CD14-positive monocyte (primary cell): ENCODE results near the gene DENND2C. TPM values are rescaled to one million over a fixed set of nuclear protein-coding genes. Genes with fewer than 3 reads are reported as not detected.

Source experiments
- DNase-seq, 3 donors: peaks; one replicate each; pipeline ENCODE4 v3.0.0-alpha.2; 2011 to 2022
- H2AFZ ChIP-seq: 2 replicates; pipeline ENCODE4 v1.6.0; 2012; ENCODE audit warnings: mild to moderate bottlenecking, low read depth, low read length, inconsistent platforms; ENCODE audit not compliant: insufficient read depth, poor library complexity, severe bottlenecking
- H3K27ac ChIP-seq, 2 donors: 1 replicate in 1 of 2; 2 replicates in 1 of 2; pipeline ENCODE4 v1.5.1; 2012 to 2013; ENCODE audit warnings: low read length in 2 of 2, control low read depth in 1 of 2, inconsistent platforms in 1 of 2, low read depth in 1 of 2, mild to moderate bottlenecking in 1 of 2
- H3K27me3 ChIP-seq, 2 donors: one replicate each; pipeline versions ENCODE4 v1.6.0 to v1.6.1; 2011 to 2013; ENCODE audit warnings: low read length in 2 of 2; ENCODE audit not compliant: control insufficient read depth in 2 of 2, insufficient read depth in 2 of 2
- H3K36me3 ChIP-seq, 2 donors: replicated peaks in 1 of 2; 1 replicate in 1 of 2; 2 replicates in 1 of 2; pipeline versions ENCODE4 v1.5.1 to v1.6.1; 2012 to 2013; ENCODE audit warnings: low read length in 2 of 2, control low read depth in 1 of 2, inconsistent platforms in 1 of 2, mild to moderate bottlenecking in 1 of 2; ENCODE audit not compliant: insufficient read depth in 2 of 2, control insufficient read depth in 1 of 2
- H3K4me1 ChIP-seq, 2 donors: 1 replicate in 1 of 2; 2 replicates in 1 of 2; pipeline versions ENCODE4 v1.5.1 to v1.6.1; 2012 to 2013; ENCODE audit warnings: low read length in 2 of 2, control low read depth in 1 of 2, inconsistent platforms in 1 of 2, mild to moderate bottlenecking in 1 of 2, moderate library complexity in 1 of 2; ENCODE audit not compliant: insufficient read depth in 2 of 2, control insufficient read depth in 1 of 2
- H3K4me2 ChIP-seq: replicated peaks from 2 replicates; pipeline ENCODE3; 2012; ENCODE audit warnings: low read length, moderate library complexity, mild to moderate bottlenecking; ENCODE audit not compliant: poor library complexity, severe bottlenecking; ENCODE audit errors: extremely low read depth
- H3K4me3 ChIP-seq, 3 experiments: fragments of 200-600 bp in 1 of 3; sonication (generic) in 1 of 3; replicated peaks in 1 of 3; 1 replicate in 2 of 3; 2 replicates in 1 of 3; pipeline ENCODE4 v1.5.1; 2011 to 2013; ENCODE audit warnings: low read length in 3 of 3, mild to moderate bottlenecking in 3 of 3, control low read depth in 2 of 3, low read depth in 2 of 3, inconsistent platforms in 1 of 3, moderate library complexity in 1 of 3
- H3K79me2 ChIP-seq: 2 replicates; pipeline ENCODE4 v1.6.0; 2012; ENCODE audit warnings: mild to moderate bottlenecking, control low read depth, inconsistent platforms, low read length, moderate library complexity; ENCODE audit not compliant: insufficient read depth
- H3K9ac ChIP-seq: 2 replicates; pipeline ENCODE4 v1.6.0; 2017; ENCODE audit warnings: low read length, mild to moderate bottlenecking; ENCODE audit not compliant: insufficient read depth, poor library complexity, severe bottlenecking
- H3K9me3 ChIP-seq, 2 donors: replicated peaks in 1 of 2; 1 replicate in 1 of 2; 2 replicates in 1 of 2; pipeline versions ENCODE4 v1.5.1 to v1.6.1; 2012 to 2013; ENCODE audit warnings: low read length in 2 of 2, control low read depth in 1 of 2; ENCODE audit not compliant: control insufficient read depth in 1 of 2, insufficient read depth in 1 of 2
- H4K20me1 ChIP-seq: 2 replicates; pipeline ENCODE4 v1.6.0; 2012; ENCODE audit warnings: mild to moderate bottlenecking, low read length, control low read depth, moderate library complexity; ENCODE audit not compliant: insufficient read depth
- H3K27ac Mint-ChIP-seq, 7 donors: one replicate each; pipeline ENCODE4 v1.8.0; 2020; ENCODE audit warnings: mild to moderate bottlenecking in 7 of 7, mixed read lengths in 7 of 7, moderate library complexity in 6 of 7, inconsistent platforms in 2 of 7
- H3K27me3 Mint-ChIP-seq, 3 donors: one replicate each; pipeline ENCODE4 v1.8.0; 2021 to 2022; ENCODE audit warnings: low read depth in 3 of 3, mild to moderate bottlenecking in 3 of 3, mixed read lengths in 3 of 3, moderate library complexity in 3 of 3, inconsistent platforms in 1 of 3
- H3K36me3 Mint-ChIP-seq, 2 donors: one replicate each; pipeline ENCODE4 v1.8.0; 2020; ENCODE audit warnings: mixed read lengths in 2 of 2, inconsistent platforms in 1 of 2, mild to moderate bottlenecking in 1 of 2
- H3K4me1 Mint-ChIP-seq: one replicate; pipeline ENCODE4 v1.8.0; 2020; ENCODE audit warnings: mild to moderate bottlenecking, mixed read lengths
- H3K4me3 Mint-ChIP-seq, 2 donors: one replicate each; pipeline ENCODE4 v1.8.0; 2020; ENCODE audit warnings: mild to moderate bottlenecking in 2 of 2, mixed read lengths in 2 of 2, moderate library complexity in 1 of 2
- H3K9me3 Mint-ChIP-seq, 7 donors: one replicate each; pipeline ENCODE4 v1.8.0; 2020 to 2022; ENCODE audit warnings: mixed read lengths in 7 of 7, mild to moderate bottlenecking in 6 of 7, moderate library complexity in 6 of 7, inconsistent platforms in 2 of 7
- CTCF ChIP-seq: fragments of 200-600 bp; IDR thresholded peaks from one replicate; pipeline ENCODE4 v1.8.0; 2022; ENCODE audit warnings: antibody characterized with exemption, mild to moderate bottlenecking
- WGBS: methylation state at CpG from one replicate; pipeline ENCODE4 v1.1.5; 2013; ENCODE audit warnings: missing lambda C conversion rate; ENCODE audit not compliant: insufficient coverage; 5-methylcytosine and 5-hydroxymethylcytosine counted together
- intact Hi-C, 2 donors: fragments of 100-400 bp; cut with micrococcal nuclease; formaldehyde crosslinking; loops; one replicate each; pipeline versions ENCODE4 v1.15.0 to v1.15.1; 2023
- polyA plus RNA-seq, 3 donors: library from polyadenylated mRNA; depleted of rRNA in 1 of 3; unstranded in 2 of 3; stranded (reverse) in 1 of 3; fragments of 300-500 nt in 2 of 3; fragments of >200 nt in 1 of 3; fragmentation: Illumina TruSeq in 2 of 3; gene quantifications; 1 replicate in 2 of 3; 2 replicates in 1 of 3; pipeline ENCODE4 v1.2.3, GENCODE V29; 2012 to 2021
- small RNA-seq: library from RNA; depleted of rRNA; stranded (forward); fragments of <200 nt; gene quantifications from one replicate; pipeline ENCODE3, GENCODE V24; 2012; ENCODE audit warnings: low read depth; ENCODE audit not compliant: insufficient read length

Gene DENND2C
- polyA plus RNA-seq, 3 donors: 0.03 to 0.07 (median 0.06) TPM

DNA sequence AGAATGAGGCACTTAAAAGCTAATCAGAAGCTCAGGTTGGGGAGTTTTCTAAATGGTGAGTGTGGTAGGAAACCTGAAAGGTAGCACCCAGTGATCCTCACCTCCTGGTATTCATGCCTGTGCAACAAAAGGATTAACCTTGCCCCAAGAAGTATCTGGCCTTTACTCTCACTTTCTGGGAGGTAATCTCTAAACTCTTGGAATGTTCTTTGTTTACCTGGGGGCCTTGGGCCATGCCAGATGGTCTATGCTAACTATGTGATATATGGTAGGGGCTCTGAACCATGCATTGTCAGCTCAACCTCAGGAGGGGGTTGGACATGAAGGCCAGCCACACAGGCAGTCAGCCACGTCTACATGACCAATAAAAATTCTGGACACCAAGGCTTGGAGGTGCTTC lies 134.4 kb downstream of the DENND2C start:
- H4K20me1 ChIP-seq: no peaks in the 10 kb centered on the region
- no peaks in the 10 kb centered on the region for H3K27me3 ChIP-seq
- Mint-ChIP-seq H3K27ac (no peak overlapping the region), H3K36me3 (no peaks in the 10 kb centered on the region), H3K4me3 (no peak overlapping the region), H3K27me3 (peaks cover 0 to 2% (median under 1%) of the 10 kb centered on the region in 3 donors), H3K9me3 (peaks cover 0 to 3% (median 0%) of the 10 kb centered on the region in 7 donors), H3K4me1 (no peaks in the 10 kb centered on the region)
- DNase-seq: no peak
- H2AFZ ChIP-seq: no peak overlapping the region
- TF ChIP-seq CTCF: no peak
- H3K79me2 ChIP-seq: no peaks in the 10 kb centered on the region
- no CpG with 5 or more reads among the region's 1 CpG for WGBS
- no peak overlapping the region for H3K4me2 ChIP-seq
- no peaks in the 10 kb centered on the region for H3K4me1 ChIP-seq
- H3K4me3 ChIP-seq: no peak overlapping the region
- no peak overlapping the region for H3K27ac ChIP-seq
- no peak overlapping the region for H3K9ac ChIP-seq
- intact Hi-C loops: no loop called here
- H3K9me3 ChIP-seq: no peaks in the 10 kb centered on the region
- no peaks in the 10 kb centered on the region for H3K36me3 ChIP-seq

Small RNA genes lying within 50 kb of the gene (small RNA-seq; reads per million reads assigned to genes)
- gene RN7SL432P: not detected

Other genes with a start within 250 kb of the DENND2C start
- gene TRIM33, start 158.8 kb downstream of the DENND2C start, polyA plus RNA-seq: 10 to 100 TPM; 11.8 to 16.5 (median 13.7) TPM
- 10 to 100 TPM; 22.1 to 55.7 (median 47.6) TPM for gene BCAS2, start 88.4 kb downstream of the DENND2C start, polyA plus RNA-seq
- gene AMPD1, start 25.5 kb upstream of the DENND2C start, polyA plus RNA-seq: not detected
- gene NRAS, start 46.7 kb upstream of the DENND2C start, polyA plus RNA-seq: 10 to 100 TPM; 12.2 to 42.7 (median 40.8) TPM
- 100 to 1,000 TPM; 177 to 324 (median 251) TPM for gene CSDE1, start 87.9 kb upstream of the DENND2C start, polyA plus RNA-seq
- gene SIKE1, start 110.6 kb upstream of the DENND2C start, polyA plus RNA-seq: 10 to 100 TPM; 15.2 to 30.4 (median 26.9) TPM
- not detected for gene SYCP1, start 184.8 kb upstream of the DENND2C start, polyA plus RNA-seq